Activated CD8-positive, alpha-beta memory T cell treated with anti-CD3 and anti-CD28 coated beads, Interleukin-2, amount 10 ng/mL, durations not matched to agents 7 days and 5 days (primary cell): Measurements from ENCODE around the gene AKAP12. TPM values are rescaled to one million over a fixed set of nuclear protein-coding genes. Genes with fewer than 3 reads are reported as not detected.

Source experiments
- total RNA-seq, 2 experiments: library from RNA; stranded (reverse); gene quantifications; one replicate each; pipeline ENCODE4 v1.2.3, GENCODE V29; 2021

AKAP12 gene
- total RNA-seq, 2 experiments from 2014 or later: 0.75 to 0.85 TPM

Other genes starting within 250 kb of the AKAP12 start
- gene ZBTB2, start 151.6 kb downstream of the AKAP12 start, total RNA-seq: 10 to 100 TPM; 25.9 to 33.1 TPM
- gene RMND1, start 212.2 kb downstream of the AKAP12 start, total RNA-seq: 10 to 100 TPM; 19.9 to 21.8 TPM